SK-N-SH treated with all-trans-retinoic acid at 6 μM for 48 hours (cell line): ENCODE results near the gene DEFB113.
A peak's percentile ranks its signal among the peaks of the same experiment; 100 is the strongest.

ENCODE experiments used
- ATAC-seq: fragments of 200-7000 bp; cut with Tn5 transposase; 3 replicates; pipeline ENCODE4 v1.9.1; 2020; ENCODE audit warnings: mild to moderate bottlenecking, moderate library complexity
- ARNTL ChIP-seq: fragments of 450-650 bp; formaldehyde crosslinking; IDR thresholded peaks from 2 replicates; pipeline ENCODE4 v1.5.0; 2020; ENCODE audit warnings: low read depth, mild to moderate bottlenecking, moderate library complexity, borderline replicate concordance
- BACH2 ChIP-seq: fragments of 250-450 bp; sonication (Bioruptor Pico); IDR thresholded peaks from 2 replicates; pipeline ENCODE4 v1.9.0; 2021; ENCODE audit warnings: mild to moderate bottlenecking, borderline replicate concordance
- GLIS3 ChIP-seq: fragments of 250-450 bp; sonication (Bioruptor Pico); IDR thresholded peaks from 2 replicates; pipeline ENCODE4 v1.5.0; 2020; ENCODE audit warnings: mild to moderate bottlenecking, moderate library complexity
- ISL1 ChIP-seq: fragments of 250-450 bp; sonication (Bioruptor Pico); IDR thresholded peaks from 2 replicates; pipeline ENCODE4 v2.1.2; 2022; ENCODE audit warnings: mild to moderate bottlenecking, moderate library complexity
- OSR1 ChIP-seq: fragments of 250-450 bp; sonication (Bioruptor Pico); IDR thresholded peaks from 2 replicates; pipeline ENCODE4 v1.8.0; 2022; ENCODE audit warnings: moderate library complexity, mild to moderate bottlenecking, inconsistent platforms
- RARB ChIP-seq: fragments of 250-450 bp; sonication (Bioruptor Pico); IDR thresholded peaks from 2 replicates; pipeline ENCODE4 v1.8.0; 2021; ENCODE audit warnings: mild to moderate bottlenecking, moderate library complexity
- SNAI2 ChIP-seq: fragments of 250-450 bp; sonication (Bioruptor Pico); IDR thresholded peaks from 2 replicates; pipeline ENCODE4 v1.5.0; 2020; ENCODE audit warnings: mild to moderate bottlenecking, moderate library complexity
- TOX ChIP-seq: fragments of 250-450 bp; sonication (Bioruptor Pico); IDR thresholded peaks from 2 replicates; pipeline ENCODE4 v1.8.0; 2021; ENCODE audit warnings: mild to moderate bottlenecking, moderate library complexity, borderline replicate concordance
- TSHZ2 ChIP-seq: fragments of 250-450 bp; sonication (Bioruptor Pico); IDR thresholded peaks from 2 replicates; pipeline ENCODE4 v1.5.0; 2020; ENCODE audit warnings: mild to moderate bottlenecking, moderate library complexity
- ZC3H10 ChIP-seq: fragments of 250-450 bp; sonication (Bioruptor Pico); IDR thresholded peaks from 2 replicates; pipeline ENCODE4 v1.5.1; 2021; ENCODE audit warnings: mild to moderate bottlenecking, moderate library complexity
- ZFP30 ChIP-seq: fragments of 450-650 bp; formaldehyde crosslinking; IDR thresholded peaks from 2 replicates; pipeline ENCODE4 v1.5.0; 2022; ENCODE audit warnings: mild to moderate bottlenecking, moderate library complexity
- ZNF8 ChIP-seq: fragments of 450-650 bp; formaldehyde crosslinking; IDR thresholded peaks from 2 replicates; pipeline ENCODE4 v1.5.0; 2020; ENCODE audit warnings: mild to moderate bottlenecking, moderate library complexity
- TF ChIP-seq, protein P1 (sequence below): fragments of 250-450 bp; sonication (Bioruptor Pico); IDR thresholded peaks from 2 replicates; pipeline ENCODE4 v1.5.1; 2021; ENCODE audit warnings: mild to moderate bottlenecking, moderate library complexity
- TF ChIP-seq, protein P2 (sequence below): fragments of 250-450 bp; sonication (Bioruptor Pico); IDR thresholded peaks from 2 replicates; pipeline ENCODE4 v1.5.1; 2020; ENCODE audit warnings: low read depth, mild to moderate bottlenecking, moderate library complexity
- TF ChIP-seq, protein P3 (sequence below): fragments of 250-450 bp; sonication (Bioruptor Pico); IDR thresholded peaks from 2 replicates; pipeline ENCODE4 v1.8.0; 2021; ENCODE audit warnings: low read depth, mild to moderate bottlenecking, moderate library complexity, borderline replicate concordance
- TF ChIP-seq, protein P4 (sequence below): fragments of 250-450 bp; sonication (Bioruptor Pico); IDR thresholded peaks from 2 replicates; pipeline ENCODE4 v1.8.0; 2020; ENCODE audit warnings: mild to moderate bottlenecking, moderate library complexity, borderline replicate concordance

DEFB113 gene

GRCh38 chr6:49969605-49970004 is at the start of gene DEFB113:
Gene DEFB113, minus strand, starts transcription at chr6:49969625. Its CDS starts 0 bp downstream, at chr6:49969625.
- TF ChIP-seq, protein P1, sequence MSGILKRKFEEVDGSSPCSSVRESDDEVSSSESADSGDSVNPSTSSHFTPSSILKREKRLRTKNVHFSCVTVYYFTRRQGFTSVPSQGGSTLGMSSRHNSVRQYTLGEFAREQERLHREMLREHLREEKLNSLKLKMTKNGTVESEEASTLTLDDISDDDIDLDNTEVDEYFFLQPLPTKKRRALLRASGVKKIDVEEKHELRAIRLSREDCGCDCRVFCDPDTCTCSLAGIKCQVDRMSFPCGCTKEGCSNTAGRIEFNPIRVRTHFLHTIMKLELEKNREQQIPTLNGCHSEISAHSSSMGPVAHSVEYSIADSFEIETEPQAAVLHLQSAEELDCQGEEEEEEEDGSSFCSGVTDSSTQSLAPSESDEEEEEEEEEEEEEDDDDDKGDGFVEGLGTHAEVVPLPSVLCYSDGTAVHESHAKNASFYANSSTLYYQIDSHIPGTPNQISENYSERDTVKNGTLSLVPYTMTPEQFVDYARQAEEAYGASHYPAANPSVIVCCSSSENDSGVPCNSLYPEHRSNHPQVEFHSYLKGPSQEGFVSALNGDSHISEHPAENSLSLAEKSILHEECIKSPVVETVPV (CRISPR knock-in tag) = no peak
- TF ChIP-seq ARNTL (CRISPR knock-in tag) = no peak
- no peak for ATAC-seq

DNA sequence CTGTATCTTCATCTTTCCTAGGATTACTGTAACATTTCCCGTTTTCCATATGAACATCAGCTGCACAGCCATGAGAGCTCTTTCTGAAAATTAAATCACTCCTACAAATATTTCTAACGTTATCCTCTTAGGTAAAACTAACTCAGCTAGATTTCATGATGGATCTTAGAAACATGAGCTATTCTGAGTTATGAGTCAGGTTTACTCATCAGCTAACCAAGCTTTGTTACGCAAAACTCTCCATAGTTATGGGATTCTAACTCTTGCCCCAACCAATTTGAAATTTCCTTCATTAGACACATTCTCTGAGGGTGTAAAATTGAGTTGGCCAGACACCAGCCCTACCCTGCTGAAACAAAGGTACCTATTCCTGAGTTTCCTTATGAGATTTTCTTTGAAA is 38.4 kb upstream of the DEFB113 start:
- TF ChIP-seq, protein P2, sequence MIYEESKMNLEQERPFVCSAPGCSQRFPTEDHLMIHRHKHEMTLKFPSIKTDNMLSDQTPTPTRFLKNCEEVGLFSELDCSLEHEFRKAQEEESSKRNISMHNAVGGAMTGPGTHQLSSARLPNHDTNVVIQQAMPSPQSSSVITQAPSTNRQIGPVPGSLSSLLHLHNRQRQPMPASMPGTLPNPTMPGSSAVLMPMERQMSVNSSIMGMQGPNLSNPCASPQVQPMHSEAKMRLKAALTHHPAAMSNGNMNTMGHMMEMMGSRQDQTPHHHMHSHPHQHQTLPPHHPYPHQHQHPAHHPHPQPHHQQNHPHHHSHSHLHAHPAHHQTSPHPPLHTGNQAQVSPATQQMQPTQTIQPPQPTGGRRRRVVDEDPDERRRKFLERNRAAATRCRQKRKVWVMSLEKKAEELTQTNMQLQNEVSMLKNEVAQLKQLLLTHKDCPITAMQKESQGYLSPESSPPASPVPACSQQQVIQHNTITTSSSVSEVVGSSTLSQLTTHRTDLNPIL (CRISPR knock-in tag) = no peak
- no peak for TF ChIP-seq ARNTL (CRISPR knock-in tag)
- TF ChIP-seq, protein P1 (CRISPR knock-in tag) = no peak
- no peak for TF ChIP-seq ZC3H10 (CRISPR knock-in tag)
- TF ChIP-seq, protein P3, sequence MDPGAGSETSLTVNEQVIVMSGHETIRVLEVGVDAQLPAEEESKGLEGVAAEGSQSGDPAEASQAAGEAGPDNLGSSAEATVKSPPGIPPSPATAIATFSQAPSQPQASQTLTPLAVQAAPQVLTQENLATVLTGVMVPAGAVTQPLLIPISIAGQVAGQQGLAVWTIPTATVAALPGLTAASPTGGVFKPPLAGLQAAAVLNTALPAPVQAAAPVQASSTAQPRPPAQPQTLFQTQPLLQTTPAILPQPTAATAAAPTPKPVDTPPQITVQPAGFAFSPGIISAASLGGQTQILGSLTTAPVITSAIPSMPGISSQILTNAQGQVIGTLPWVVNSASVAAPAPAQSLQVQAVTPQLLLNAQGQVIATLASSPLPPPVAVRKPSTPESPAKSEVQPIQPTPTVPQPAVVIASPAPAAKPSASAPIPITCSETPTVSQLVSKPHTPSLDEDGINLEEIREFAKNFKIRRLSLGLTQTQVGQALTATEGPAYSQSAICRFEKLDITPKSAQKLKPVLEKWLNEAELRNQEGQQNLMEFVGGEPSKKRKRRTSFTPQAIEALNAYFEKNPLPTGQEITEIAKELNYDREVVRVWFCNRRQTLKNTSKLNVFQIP (CRISPR knock-in tag) = no peak
- TF ChIP-seq SNAI2 (CRISPR knock-in tag) = no peak
- TF ChIP-seq, protein P4, sequence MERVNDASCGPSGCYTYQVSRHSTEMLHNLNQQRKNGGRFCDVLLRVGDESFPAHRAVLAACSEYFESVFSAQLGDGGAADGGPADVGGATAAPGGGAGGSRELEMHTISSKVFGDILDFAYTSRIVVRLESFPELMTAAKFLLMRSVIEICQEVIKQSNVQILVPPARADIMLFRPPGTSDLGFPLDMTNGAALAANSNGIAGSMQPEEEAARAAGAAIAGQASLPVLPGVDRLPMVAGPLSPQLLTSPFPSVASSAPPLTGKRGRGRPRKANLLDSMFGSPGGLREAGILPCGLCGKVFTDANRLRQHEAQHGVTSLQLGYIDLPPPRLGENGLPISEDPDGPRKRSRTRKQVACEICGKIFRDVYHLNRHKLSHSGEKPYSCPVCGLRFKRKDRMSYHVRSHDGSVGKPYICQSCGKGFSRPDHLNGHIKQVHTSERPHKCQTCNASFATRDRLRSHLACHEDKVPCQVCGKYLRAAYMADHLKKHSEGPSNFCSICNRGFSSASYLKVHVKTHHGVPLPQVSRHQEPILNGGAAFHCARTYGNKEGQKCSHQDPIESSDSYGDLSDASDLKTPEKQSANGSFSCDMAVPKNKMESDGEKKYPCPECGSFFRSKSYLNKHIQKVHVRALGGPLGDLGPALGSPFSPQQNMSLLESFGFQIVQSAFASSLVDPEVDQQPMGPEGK (CRISPR knock-in tag) = no peak
- no peak for TF ChIP-seq ISL1 (CRISPR knock-in tag)
- no peak for TF ChIP-seq OSR1 (CRISPR knock-in tag)
- no peak for TF ChIP-seq TSHZ2 (CRISPR knock-in tag)
- no peak for TF ChIP-seq ZFP30 (CRISPR knock-in tag)
- no peak for TF ChIP-seq GLIS3 (CRISPR knock-in tag)
- no peak for TF ChIP-seq RARB (CRISPR knock-in tag)
- peak; percentile 57; the same call in 1 of the 3 replicates for ATAC-seq

GRCh38 chr6:50003139-50003538 is 33.7 kb upstream of the DEFB113 start:
- ATAC-seq = no peak
- TF ChIP-seq, protein P1 (CRISPR knock-in tag) = no peak
- no peak for TF ChIP-seq BACH2 (CRISPR knock-in tag)
- TF ChIP-seq ARNTL (CRISPR knock-in tag) = no peak
- TF ChIP-seq ZNF8 (CRISPR knock-in tag) = no peak
- no peak for TF ChIP-seq RARB (CRISPR knock-in tag)
- TF ChIP-seq TOX (CRISPR knock-in tag) = no peak
